Stimulated activated CD8-positive, alpha-beta memory T cell treated with anti-CD3 and anti-CD28 coated beads, Interleukin-15, amount 100 ng/mL, for 48 hours (primary cell): ENCODE results near the gene ZMYM2.

Source experiments
- DNase-seq, 2 donors: peaks; one replicate each; pipeline ENCODE4 v3.0.0-alpha.2; 2020; ENCODE audit warnings: low read depth in 2 of 2

The ZMYM2 gene

DNA sequence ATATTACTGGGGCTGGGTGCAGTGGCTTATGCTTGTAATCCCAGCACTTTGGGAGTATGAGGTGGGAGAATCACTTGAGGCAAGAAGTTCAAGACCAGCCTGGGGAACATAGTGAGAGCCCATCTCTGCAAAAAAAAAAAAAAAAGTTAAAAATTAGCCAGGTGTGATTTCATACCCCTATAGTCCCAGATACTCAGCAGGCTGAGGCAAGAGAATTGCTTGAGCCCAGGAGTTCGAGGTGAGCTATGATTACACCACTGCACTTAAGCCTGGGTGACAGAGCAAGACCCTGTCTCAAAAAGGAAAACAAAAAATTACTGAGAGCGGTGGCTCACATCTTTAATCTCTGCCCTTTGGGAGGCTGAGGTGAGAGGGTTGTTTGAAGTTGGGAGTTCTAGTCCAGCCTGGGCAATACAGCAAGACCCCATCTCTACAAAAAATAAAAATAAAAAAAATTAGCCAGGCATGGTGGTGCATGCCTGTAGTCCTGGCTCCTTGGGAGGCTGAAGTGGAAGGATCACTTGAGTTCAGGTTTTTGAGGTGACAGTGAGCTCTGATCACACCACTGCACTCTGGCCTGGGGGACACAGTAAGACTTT, 87.5 kb downstream of the ZMYM2 start:
- DNase-seq = no peak

DNA sequence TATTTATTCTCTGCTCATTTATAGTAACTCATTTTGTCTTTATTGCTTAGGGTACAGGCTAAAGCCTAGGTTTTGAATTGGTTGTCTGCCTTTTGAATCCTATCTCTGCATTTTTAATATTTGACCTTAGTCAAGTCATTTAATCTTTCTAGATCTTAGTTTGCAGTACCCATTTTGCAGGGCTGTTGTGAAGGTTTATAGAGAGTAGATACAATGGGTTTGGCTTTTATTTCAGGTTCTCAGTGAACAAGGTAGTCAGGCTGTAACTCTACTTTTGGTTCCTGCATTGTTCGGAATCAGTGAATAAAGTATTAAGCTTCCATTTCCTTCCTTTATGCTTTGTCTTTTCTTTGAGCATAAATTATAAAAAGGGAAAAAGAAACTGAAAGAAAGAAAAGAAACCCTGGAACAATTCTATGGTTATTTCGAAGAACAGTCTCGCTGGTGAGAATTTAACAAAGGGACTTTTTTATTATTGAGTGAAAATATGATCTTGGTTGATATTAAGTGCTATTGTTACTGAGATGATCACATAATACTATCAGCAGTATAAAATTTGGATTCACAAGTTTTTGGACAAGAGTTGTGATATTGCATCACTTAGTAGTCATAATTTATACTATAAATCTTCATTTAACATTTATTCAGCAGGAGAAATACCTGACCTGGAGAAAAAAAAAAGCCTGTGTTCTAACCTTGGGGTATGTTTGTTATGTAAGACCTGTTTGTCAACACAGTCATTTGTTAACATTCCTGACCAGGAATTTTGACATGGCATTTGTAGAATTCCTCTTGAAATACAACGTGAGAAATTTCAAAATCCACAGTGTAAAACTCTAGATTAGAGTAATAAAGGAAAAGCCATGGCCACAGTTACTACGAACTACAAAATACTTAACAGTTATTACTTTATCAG, 91.3 kb downstream of the ZMYM2 start:
- DNase-seq = no peak

DNA sequence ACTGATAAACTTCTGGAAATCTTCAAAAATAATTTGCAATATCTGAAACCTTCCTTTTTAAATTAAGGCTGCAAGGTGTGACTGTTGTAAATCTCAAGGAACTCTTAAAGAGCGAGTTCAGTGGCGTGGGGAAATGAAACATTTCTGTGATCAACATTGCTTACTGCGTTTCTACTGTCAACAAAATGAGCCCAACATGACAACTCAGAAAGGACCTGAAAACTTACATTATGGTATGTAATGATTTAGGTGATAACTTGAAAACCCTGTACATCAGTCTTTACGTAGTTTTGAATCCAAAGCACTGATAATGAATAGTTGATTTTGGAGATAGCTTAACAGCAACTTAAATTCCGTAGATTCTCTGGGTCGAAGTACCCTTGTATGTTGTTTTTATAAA, 92.8 kb downstream of the ZMYM2 start:
- no peak for DNase-seq

DNA sequence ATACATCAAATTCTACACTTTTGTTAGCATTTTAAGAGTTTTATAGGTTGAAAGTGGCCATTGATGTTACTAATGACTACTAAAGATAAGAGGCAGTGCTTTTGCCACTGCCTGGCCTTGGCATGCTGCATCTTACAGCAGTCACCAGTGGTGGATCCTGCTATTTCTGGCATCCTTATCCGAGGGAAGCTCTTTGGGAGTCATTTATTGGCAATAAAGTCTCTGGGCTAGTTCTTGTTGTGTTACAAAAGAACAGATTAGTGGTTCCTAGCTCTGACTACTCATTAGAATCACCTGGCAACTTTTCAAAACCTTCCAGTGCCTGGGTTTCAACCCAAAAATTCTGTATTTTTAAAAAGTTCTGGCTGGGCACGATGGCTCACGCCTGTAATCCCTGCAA, 94.5 kb downstream of the ZMYM2 start:
- DNase-seq = no peak

DNA sequence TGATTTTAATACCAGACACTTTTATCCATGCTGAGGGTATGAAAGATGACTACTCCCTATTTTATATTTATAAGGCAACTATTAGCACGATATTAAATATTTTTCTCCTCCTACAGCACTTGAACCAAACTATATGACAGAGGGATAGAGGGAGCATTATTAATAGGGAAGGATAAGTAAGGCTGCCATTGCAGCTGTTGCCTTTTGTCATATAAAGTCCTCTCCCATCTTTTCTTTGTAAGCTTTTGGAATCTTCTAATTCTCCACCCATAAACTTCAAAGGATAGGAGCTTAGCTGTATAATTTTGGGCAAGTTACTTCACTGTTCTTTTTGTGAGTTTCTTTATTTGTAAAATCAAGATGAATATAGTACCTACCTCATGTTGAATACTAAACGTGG, 95.4 kb downstream of the ZMYM2 start:
- DNase-seq = no peak

DNA sequence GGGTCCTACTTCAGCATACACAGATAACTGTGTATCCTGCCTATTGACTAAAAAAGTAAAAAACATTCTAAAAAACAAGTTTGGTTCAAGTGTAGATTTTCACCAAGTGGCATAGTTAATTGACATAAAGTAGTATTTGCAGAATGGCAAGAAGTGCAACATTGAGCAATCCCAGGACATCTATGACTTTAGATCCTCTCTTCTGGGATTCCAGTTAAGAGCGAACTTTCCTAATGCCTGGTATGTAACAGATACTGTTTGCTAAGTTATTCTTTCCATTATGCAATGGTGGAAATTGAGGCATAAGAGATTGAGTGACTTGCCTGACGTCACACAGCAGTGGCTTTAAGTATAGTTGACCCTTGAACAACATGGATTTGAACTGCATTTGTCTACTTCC, 96.1 kb downstream of the ZMYM2 start:
- DNase-seq = no peak

DNA sequence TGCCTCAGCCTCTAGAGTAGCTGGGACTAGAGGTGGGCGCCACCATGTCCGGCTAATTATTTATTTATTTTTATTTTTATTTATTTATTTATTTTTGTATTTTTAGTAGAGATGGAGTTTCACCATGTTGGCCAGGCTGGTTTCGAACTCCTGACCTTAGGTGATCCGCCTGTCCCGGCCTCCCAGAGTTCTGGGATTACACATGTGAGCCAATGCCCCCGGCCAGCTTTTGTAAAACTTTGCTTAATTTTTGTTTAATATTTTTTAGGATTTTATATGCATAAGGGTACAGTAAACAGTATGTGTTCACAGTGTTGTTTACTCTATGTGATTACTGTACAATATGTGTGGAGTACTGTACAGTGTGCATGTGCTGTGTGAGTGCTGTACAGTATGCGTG, 98.7 kb downstream of the ZMYM2 start:
- no peak for DNase-seq

DNA sequence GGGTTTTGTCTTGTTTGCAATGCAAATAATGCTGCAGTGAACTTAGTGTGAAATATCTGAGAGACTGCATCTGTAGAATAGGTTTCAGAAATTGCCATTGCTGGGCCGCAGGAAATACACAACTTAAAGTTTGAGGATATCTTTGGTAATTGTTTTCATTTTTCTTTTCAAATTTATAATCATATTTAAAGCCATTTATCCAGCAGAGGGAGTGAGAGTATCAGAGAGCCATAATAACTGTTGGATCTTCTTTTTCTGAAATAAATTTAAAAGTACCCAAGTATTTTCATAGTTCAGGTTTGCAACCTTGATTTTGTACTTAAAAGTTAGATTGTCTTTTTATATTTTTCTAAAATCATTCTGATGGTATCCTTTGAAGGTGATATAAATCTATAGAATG, 99.4 kb downstream of the ZMYM2 start:
- no peak for DNase-seq

DNA sequence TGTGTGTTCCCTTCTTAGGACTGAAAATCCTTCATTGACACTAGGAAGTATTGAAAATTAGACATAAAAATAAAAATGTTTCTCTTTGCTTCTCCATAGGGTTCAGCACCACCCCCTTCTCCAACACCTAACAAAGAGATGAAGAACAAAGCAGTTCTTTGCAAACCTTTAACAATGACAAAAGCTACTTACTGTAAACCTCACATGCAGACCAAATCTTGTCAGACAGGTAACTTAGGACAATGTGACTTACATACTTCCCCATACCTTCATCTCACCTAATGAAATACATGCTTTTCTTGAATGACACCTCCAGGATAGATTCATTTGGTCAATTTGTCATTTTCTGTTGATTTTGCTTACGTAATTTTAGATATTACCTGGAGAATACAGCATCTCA, 99.9 kb downstream of the ZMYM2 start:
- DNase-seq = no peak

DNA sequence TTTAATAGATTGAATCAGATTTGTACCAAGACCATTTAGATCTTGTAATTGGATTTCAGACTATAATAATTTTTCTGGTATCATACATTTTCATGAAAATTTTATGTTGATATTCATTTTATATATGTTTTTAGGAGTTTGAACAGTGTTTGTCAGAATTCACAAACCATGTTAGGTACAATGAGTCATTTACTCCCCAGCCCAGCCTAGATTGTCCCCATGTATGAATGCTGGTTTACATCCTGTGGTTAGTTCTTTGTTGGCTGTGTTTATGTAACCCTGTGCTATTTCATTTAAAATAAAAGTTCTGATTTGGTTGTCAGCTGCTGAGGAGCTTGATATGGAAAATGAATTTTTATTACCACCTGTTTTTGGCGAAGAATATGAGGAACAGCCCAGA, 105.6 kb downstream of the ZMYM2 start:
- DNase-seq = no peak

DNA sequence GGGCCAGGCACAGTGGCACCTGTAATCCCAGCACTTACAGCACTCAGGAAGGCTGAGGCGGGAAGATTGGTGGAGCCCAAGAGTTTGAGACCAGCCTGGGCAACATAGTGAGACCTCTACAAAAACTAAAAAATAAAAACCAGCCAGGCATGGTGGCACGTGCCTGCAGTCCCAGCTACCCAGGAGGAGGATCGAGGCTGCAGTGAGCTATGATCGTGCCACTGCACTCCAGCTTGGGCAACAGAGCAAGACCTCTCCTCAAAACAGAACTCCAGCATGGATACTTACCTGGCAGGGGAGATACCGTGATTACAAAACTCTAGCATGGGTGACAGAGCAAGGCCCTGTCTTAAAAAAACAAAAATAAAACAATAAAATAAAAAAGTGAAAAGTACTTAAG, 107.0 kb downstream of the ZMYM2 start:
- no peak for DNase-seq

DNA sequence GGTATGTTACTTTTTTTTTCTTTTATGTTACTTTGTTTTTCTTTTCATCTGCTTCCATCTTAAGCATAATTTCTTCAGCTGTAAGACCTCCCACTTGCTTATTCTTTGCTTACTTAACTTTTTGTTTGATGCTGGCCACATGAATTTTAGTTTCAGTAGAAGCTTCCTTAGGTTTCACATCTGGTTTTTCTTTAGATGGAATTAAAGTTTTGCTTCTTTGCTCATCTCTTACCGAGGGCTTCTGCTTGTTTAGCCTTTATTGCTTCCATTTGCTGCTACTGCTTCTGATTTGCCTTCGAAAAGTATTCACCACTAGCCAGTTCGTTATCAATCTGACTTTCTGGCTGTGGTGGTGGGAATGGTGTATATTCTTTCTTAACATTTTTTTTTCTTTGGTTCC, 111.4 kb downstream of the ZMYM2 start:
- DNase-seq = no peak

DNA sequence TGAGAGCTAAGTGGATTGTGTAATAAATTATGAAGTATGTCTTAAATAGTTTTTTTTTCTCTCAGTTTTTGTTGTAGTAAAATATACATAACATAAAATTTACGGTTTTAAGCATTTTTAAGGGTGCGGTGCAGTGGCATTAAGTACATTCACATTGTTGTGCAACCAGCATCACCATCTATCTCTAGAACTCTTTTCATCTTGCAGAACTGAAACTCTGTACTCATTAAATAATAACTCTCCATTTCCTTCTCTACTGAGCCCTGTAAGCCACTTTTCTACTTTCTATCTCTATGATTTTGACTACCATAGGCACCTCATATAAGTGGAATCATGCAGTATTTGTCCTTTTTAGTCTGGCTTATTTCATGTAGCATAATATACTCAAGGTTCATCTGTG, 115.2 kb downstream of the ZMYM2 start:
- DNase-seq = no peak

DNA sequence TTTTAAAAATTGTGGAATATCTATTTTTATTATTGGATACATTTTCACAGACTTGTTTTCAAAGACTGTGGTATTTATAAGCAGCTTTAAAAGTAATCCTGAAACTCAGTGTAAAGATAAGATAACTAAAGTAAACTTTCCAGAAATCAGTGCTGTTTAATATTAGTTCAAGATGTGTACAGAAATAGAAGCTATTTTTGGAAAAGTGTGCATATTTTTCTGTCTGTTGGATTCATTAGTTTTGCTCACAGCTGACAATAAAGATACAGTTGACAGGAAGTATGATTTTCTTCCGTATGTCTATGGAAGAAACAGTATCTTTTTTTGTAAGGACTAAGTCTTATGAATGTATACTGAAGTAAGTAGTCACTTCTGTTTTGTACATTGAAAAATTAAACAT, 116.4 kb downstream of the ZMYM2 start:
- DNase-seq = no peak

DNA sequence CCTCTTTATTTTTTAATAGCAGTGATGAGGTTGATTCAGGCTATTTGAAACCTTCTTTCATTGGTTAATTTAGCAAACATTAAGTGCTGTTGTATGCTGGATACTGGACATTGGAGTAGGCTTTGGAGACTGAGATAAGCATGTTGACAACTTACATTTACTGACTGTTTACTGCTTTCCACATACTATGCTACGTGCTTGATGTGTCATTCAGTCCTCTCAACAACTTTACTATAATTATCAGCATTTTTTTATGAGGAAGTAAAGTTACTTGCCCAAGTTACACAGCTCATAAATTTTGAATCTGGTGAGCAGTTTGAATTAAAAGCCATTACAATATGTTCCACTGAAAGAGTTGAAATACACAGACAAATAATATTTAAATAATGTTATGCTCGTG, 118.6 kb downstream of the ZMYM2 start:
- DNase-seq = no peak

DNA sequence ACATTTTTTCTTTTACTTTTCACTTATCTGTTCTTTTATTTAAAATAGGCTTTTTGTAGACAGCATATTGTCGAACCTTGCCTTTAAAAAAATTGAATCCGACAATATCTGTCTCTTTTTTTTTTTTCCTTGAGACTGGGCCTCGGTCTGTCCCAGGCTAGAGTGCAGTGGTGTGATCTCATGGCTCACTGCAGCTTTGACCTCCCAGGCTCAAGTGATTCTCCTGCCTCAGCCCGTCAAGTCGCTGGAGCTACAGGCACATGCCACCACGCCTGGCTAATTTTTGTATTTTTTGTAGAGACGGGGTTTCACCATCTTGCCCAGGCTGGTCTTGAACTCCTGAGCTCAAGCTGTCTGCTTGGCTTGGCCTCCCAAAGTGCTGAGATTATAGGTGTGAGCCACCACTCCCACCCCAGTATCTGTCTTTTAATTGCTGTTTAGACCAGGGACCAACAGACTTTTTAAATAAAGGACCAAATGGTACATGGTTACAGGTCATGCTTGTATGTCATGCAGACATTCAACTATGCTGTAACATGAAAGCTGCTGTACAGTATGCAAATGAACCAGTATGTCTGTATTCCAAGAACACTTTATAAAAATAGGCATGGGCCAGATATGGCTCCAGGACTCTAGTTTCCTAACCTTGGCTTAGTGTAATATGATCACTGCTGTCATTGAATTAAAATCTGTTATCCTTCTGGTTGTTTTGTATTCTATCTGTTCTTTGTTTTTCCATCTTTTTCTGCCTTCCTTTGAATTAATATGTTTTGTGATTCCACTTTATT, 122.0 kb downstream of the ZMYM2 start:
- DNase-seq = no peak

DNA sequence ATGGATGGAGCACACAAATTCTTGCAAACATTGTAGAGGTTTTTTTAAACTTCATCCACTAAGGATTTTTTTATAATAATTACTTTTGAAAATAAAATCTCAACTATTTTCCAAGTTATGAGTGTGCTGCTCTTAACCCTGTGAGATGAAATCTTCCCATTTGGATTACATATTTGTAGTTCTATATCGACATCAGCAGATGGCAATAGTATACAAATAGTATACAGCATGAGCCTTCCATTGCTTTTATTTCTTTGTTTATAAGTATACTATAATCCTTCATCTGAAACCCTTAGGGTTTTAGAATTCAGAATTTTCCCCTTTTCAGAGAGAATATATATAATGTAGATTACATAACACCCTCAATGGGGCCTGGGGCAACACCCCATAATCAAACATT, 131.8 kb downstream of the ZMYM2 start:
- DNase-seq = no peak

DNA sequence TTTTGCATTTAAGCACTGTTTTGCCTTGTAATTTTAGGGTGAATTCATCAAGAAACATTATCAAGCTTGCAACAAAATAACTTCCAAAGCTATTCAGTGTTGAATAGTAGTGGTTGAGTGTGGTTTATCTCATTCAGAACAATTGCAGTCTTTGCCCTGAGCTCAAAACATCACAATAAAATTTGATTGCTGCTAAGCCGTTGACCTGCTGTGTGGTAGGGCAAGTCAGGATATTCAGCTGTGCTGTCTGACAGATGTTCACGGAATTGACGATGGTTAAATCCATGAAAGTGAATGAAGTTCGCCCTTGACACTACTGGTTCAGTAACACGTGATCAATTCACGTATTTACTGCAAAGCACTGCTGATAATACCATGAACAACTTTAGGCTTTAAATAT, 135.4 kb downstream of the ZMYM2 start:
- no peak for DNase-seq

DNA sequence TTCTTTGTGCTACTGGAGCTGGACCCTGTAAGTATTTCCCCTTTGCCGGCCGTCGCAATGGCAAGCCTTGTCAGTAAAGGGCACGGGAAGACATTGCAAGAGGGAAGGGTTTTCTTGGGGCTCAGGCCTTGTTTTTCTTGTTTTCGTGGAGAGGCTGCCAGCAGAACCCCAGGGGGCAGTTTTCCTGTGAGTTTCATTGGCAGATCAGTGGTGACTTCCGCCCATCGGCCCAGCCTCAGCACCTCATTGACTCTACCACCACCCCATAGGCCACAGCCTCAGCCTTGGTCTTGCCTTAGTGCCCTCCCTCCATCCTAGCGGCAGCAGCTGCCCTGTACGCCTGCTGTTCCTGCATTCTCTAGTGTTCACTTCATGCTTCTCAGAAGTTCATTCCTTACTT, 140.8 kb downstream of the ZMYM2 start:
- DNase-seq = no peak

DNA sequence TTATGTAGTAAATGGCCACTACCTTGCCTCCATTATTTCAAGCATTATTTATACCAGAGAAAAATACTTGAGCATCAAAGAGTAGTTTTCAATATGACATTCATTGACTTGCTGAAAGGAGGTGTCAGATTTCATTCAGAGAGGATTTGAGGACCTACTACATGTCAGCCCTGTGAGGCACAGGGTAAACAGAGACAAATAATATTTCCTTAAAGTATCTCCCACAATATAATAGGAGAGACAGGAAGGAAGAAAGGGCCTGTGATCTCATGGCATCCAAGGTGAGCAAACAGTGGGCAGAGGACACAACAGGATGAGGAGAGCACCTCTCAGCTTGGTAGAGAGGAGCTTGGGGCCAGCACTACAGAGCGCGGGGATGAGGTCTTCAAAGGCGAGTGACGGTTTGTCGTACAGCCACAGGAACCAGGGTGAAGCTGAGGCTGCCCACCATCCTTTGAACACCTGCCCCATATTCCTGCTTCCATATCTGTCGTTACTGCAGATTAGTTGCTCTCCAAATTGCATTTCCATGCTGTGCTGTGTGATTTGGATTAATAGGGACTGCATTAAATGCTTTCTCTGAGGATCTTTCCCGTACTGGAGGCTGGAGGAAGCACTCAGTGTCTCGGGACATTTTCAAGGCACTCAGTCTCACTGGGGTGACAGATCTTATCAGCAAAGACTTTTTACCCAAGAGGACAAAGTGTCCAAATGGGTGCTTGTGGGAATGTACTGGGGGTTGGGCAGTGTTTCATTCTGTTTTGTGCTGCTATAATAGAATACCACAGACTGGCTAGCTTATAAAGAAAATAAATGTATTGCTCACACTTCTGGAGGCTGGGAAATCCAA, 143.2 kb downstream of the ZMYM2 start:
- no peak for DNase-seq

DNA sequence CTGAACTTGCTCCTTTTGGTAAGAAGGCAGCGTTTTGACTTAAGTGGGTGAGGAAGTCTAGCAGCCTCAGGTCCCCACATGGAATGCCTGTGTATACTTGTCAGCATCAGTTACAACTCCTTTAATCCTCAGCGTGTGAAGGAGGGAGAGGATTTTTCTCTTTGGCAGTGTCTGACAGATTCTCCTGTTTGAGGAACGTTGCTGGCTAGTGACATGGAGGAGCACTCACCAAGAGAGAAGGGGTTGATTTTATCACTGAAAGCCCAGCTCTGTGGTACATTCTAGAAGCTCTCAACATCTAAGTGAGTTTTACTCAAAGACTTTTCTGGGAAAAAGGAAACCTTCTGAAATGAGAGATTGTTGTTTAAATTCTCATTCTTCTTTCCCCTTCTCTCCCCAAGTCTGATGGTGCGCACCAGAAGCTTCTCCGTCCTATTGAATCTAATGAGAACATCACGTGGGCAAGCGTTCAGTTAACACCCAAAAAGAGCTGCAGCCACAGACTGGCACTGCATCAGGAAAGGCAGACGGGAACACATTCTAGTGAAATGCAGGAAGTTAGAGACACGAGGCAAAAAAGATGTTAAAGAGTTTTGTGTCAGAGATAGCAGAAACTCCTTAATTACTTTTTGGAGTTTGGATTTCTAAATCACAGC, 144.1 kb downstream of the ZMYM2 start:
- no peak for DNase-seq
